PC-9 (cell line): ENCODE results near the gene C14orf132.

Experiments
- CTCF ChIP-seq: fragments of 200-600 bp; sonication (generic); conservative IDR thresholded peaks from 2 replicates; pipeline ENCODE4 v1.6.1; 2017; ENCODE audit warnings: mixed run types, antibody characterized with exemption, mild to moderate bottlenecking, moderate library complexity
- EZH2 ChIP-seq: fragments of 200-600 bp; sonication (generic); IDR thresholded peaks from 2 replicates; pipeline ENCODE4 v1.8.0; 2017; ENCODE audit warnings: antibody characterized with exemption, low read depth

GRCh38 chr14:96054661-96055060 lies 15.5 kb downstream of the C14orf132 start:
- TF ChIP-seq CTCF (no peak), EZH2 (no peak)
